HepG2 (cell line): ENCODE measurements around the gene DUSP16.

Experiments
- ADNP ChIP-seq: sonication (generic); formaldehyde crosslinking; IDR thresholded peaks from 2 replicates; pipeline ENCODE4 v1.4.0; 2020; ENCODE audit warnings: missing genetic modification reagents
- ZNF10 ChIP-seq: sonication (generic); formaldehyde crosslinking; IDR thresholded peaks from 2 replicates; pipeline ENCODE4 v1.4.0; 2020; ENCODE audit warnings: mild to moderate bottlenecking, low read depth, missing genetic modification reagents, borderline replicate concordance
- ZNF543 ChIP-seq: sonication (generic); formaldehyde crosslinking; IDR thresholded peaks from 2 replicates; pipeline ENCODE4 v1.4.0; 2020; ENCODE audit warnings: mild to moderate bottlenecking, missing genetic modification reagents
- ZNF678 ChIP-seq: sonication (generic); formaldehyde crosslinking; IDR thresholded peaks from 2 replicates; pipeline ENCODE4 v1.4.0; 2020; ENCODE audit warnings: mild to moderate bottlenecking, missing genetic modification reagents
- TF ChIP-seq, protein P1 (sequence below): sonication (generic); formaldehyde crosslinking; IDR thresholded peaks from 2 replicates; pipeline ENCODE4 v1.4.0; 2020; ENCODE audit warnings: missing genetic modification reagents
- TF ChIP-seq, protein P2 (sequence below): sonication (generic); formaldehyde crosslinking; IDR thresholded peaks from 2 replicates; pipeline ENCODE4 v1.4.0; 2020; ENCODE audit warnings: missing genetic modification reagents
- TF ChIP-seq, protein P3 (sequence below): sonication (generic); formaldehyde crosslinking; IDR thresholded peaks from 2 replicates; pipeline ENCODE4 v1.5.0; 2020; ENCODE audit warnings: mild to moderate bottlenecking, missing genetic modification reagents, moderate library complexity

DNA sequence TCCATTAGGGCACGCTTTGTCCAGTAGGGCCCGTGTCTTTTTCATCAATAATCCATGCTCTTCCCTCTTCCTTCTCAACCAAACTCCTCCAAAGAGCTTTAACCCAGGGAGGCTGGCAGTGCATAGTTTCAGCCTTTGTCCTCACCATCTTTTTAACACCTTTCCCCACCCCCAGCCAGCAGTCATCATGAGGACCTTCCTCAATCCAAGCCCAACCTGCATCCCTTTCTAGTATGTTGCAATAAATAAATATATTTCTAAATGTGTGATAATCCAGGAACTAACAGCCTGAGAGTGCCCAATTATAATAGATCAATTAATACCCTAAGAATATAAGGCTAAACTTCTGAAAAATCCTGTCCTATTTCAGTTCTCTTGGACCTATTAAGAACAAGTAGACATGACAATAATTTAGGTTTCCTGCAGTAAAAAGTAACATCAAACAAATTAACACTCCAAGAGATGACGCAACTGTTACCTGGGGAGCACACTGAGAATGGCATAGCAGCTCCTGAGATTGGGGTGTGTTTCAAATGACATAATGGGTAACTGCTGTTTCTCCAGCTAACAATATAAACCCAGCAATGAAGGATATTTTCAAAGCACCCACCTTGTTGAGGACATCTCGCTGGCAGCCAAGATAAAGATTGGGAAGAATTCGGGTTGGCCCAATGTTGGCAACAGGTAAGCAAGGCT, 62.6 kb downstream of the DUSP16 start:
- TF ChIP-seq ZNF543 (no peak), ZNF678 (CRISPR knock-in tag) (no peak), ZNF10 (CRISPR knock-in tag) (no peak), ADNP (CRISPR knock-in tag) (no peak)
- TF ChIP-seq, protein P1, sequence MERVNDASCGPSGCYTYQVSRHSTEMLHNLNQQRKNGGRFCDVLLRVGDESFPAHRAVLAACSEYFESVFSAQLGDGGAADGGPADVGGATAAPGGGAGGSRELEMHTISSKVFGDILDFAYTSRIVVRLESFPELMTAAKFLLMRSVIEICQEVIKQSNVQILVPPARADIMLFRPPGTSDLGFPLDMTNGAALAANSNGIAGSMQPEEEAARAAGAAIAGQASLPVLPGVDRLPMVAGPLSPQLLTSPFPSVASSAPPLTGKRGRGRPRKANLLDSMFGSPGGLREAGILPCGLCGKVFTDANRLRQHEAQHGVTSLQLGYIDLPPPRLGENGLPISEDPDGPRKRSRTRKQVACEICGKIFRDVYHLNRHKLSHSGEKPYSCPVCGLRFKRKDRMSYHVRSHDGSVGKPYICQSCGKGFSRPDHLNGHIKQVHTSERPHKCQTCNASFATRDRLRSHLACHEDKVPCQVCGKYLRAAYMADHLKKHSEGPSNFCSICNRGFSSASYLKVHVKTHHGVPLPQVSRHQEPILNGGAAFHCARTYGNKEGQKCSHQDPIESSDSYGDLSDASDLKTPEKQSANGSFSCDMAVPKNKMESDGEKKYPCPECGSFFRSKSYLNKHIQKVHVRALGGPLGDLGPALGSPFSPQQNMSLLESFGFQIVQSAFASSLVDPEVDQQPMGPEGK (CRISPR knock-in tag) = no peak
- TF ChIP-seq, protein P2, sequence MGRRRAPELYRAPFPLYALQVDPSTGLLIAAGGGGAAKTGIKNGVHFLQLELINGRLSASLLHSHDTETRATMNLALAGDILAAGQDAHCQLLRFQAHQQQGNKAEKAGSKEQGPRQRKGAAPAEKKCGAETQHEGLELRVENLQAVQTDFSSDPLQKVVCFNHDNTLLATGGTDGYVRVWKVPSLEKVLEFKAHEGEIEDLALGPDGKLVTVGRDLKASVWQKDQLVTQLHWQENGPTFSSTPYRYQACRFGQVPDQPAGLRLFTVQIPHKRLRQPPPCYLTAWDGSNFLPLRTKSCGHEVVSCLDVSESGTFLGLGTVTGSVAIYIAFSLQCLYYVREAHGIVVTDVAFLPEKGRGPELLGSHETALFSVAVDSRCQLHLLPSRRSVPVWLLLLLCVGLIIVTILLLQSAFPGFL = no peak
- TF ChIP-seq, protein P3, sequence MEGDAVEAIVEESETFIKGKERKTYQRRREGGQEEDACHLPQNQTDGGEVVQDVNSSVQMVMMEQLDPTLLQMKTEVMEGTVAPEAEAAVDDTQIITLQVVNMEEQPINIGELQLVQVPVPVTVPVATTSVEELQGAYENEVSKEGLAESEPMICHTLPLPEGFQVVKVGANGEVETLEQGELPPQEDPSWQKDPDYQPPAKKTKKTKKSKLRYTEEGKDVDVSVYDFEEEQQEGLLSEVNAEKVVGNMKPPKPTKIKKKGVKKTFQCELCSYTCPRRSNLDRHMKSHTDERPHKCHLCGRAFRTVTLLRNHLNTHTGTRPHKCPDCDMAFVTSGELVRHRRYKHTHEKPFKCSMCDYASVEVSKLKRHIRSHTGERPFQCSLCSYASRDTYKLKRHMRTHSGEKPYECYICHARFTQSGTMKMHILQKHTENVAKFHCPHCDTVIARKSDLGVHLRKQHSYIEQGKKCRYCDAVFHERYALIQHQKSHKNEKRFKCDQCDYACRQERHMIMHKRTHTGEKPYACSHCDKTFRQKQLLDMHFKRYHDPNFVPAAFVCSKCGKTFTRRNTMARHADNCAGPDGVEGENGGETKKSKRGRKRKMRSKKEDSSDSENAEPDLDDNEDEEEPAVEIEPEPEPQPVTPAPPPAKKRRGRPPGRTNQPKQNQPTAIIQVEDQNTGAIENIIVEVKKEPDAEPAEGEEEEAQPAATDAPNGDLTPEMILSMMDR (CRISPR knock-in tag) = no peak
